Hematopoietic multipotent progenitor cell treated with erythropoietin and hydrocortisone succinate and interleukin-3 and kit ligand, for 4 days (in vitro differentiated cells): Measurements from ENCODE around the gene AGAP1.
A peak's percentile ranks its signal among the peaks of the same experiment; 100 is the strongest.

Experiments
- DNase-seq: peaks from one replicate; pipeline ENCODE4 v3.0.0-alpha.2; 2015

AGAP1 gene

DNA sequence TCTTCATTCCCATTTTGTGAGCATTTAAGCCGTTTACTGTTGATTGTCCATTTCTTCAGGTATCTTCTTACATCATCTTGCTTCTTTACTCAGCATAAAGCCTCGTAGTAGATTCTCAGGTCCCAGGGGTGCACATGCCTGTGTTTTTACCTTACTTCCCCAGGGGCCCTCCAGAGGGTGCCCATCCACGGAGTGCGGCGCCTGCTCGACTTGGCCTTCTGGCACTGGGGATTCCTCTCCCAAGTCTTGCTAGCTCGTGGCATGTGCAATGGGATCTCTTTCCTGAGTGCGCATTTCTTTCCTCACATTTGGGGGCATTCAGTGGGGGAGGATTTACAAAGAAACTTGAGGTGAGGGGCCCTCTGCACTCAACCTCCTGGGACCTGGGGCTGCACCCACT, 148.1 kb downstream of the AGAP1 start:
- no peak for DNase-seq

DNA sequence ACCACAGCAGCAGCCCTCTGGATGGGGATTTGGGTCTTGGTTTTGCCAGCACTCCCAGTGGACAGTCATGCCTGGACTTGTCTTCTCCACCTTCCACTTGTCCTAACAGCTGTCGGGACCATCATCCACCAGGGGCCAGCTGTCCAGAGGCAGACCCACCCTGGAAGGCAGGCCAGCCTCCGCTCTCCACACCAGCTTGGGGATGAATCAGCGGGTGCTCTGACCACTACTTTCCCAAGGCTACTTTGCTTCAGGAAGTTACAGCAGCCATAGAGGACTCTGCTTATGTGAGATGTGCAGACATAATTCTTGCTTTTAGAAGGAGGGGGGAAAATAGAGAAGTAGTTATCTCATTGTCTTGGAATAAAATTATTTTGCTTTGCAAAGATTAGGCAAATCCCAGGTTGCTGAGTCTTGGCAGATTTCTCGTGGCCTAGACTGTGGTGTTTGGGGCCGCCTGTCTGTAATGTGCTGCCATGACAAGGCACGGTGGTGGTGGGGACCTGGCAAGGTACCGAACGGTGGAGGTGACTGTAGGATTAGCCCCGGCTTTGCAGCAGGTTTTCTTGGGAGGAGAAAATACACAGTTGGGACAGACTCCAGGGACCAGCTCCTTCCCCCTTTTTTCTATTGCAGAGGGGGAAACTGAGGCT, 148.7 kb downstream of the AGAP1 start:
- DNase-seq: peak; percentile 5

DNA sequence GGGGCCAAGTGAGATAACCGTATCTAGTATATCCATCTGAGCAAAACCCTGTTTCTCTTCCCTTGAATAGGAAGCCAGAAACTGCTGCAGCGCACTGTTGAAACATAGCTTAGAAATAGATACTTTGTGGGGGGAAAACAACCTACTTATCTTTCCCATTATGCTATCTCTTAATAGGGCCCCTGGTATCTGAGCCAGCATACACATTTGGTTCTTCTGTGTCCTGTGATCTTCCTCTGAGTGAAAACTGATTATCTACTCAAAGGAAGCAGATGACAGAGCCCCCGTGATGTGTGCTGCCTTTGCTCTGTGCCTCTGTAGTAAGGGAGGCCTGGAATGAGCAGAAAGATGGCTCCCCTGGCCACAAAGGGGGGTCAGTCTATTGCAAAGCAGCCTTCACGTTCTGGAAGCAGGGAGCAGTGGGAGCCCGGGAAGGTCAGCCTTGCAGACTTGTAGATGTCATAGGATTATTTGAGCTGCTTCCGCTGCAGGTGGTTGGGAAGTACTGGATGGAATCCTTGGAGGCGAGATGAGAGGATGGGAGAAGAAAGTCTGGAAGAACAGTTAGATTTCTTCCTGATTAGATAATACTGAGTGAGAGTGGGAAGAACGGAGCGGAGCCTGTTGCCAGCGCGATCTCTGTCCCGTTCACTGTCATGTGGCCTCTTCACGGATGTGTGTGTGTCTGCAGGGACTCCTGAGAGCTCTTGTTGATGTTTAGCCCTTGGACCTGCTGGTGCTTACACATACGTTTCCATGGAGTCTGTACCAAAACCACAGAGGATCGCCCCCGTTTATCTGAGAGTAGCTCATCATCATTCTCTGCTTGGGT, 150.1 kb downstream of the AGAP1 start:
- DNase-seq: peak; percentile 44

DNA sequence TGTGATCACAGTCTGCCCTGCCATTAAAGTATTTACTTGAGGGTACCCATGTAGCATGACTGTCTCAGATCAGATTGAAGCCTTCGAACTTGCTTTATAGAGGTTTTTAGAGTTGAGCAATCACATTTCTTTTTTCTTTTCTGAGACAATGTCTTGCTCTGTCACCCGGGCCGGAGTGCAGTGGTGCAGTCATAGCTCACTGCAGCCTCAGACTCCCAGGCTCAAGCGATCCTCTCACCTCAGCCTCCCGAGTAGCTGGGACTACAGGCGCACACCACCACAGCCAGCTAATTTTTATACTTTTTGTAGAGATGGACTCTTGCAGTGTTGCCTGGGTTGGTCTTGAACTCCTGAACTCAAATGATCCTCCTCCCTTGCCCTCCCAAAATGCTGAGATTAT, 153.4 kb downstream of the AGAP1 start:
- no peak for DNase-seq

DNA sequence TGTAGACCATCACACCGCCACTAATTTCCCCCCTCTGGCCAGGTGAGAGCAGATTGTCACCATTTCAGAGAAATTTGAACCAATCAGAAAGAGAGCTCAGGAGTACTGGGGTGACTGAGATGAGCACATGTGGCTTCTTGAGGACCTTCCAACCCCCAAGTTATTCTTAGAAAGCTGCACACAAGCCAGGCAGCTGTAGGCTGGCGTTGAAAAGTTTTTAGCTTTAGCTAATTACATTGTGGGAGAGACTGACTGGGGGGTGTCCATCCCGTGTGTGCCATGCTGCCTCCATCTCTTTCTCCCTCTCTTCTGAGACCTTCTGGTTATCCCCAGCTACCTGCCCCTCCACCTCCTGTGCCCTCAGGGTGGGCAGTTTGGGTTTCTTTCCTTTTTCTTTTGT, 154.0 kb downstream of the AGAP1 start:
- DNase-seq: no peak

DNA sequence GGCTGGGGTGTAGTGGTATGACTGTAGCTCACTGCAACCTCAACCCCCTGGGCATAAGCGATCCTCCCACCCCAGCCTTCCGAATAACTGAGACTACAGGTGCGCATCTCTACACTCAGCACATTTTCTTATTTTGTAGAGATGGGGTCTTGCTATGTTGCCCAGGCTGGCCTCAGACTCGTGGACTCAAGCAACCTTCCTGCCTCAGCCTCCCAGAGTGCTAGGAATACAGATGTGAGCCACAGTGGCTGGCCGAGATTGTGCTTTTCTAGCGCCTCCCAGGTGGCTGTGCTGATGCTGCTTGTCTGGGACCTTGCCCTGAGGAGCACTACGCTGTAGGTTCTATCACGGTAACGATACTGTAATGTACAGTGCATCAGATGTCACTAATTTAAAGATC, 155.6 kb downstream of the AGAP1 start:
- DNase-seq: no peak

DNA sequence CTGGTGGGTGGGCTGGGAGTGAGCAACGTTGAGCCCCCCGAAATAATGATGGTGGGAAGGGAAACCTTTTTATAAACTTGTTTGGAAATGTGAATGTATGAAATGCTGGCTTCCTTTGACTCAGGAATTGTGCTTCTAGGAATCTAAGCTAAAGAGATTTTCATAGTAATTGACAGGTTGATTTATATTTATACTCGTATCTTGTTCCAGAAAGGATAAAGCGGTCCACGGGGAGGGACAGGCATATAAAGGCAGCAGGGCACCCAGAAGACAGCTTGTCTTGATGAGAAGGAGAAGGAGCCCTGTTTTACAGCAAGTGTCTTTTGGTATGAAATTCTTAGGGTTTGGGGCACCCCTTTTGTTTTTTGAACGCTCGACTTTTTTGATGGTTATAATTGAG, 157.8 kb downstream of the AGAP1 start:
- DNase-seq: no peak

DNA sequence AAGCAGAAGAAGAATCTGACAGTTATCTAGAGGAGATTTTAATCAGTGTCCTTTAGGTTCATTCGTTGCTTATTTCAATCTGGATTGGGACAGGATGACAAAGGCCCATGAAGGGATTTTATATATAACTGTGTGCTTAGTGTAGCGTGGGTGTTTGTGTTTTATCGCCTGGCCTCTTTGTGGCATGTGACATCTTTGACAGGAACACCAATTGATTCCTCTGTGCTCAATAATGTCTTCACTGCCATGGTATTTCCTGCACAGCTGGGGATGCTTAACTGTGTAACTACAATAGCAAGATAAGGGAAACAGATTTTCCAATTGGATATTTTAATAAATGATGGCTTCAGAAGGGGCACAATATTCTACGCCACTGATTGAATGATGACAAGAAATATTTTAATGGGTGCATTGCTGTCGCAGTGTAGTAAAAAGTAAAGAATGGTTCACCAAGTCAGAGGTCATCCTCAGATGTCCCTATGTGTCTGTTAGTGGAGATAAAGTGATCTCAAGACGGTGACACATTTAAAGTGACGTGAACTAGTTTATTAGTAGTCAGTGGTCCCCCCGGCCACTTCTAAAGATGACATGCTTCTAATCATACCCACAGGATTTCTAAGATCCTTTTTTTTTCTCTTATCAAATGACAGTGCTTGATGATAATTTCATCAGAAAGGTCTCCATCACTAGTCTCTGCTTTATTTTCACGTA, 160.4 kb downstream of the AGAP1 start:
- DNase-seq: no peak

DNA sequence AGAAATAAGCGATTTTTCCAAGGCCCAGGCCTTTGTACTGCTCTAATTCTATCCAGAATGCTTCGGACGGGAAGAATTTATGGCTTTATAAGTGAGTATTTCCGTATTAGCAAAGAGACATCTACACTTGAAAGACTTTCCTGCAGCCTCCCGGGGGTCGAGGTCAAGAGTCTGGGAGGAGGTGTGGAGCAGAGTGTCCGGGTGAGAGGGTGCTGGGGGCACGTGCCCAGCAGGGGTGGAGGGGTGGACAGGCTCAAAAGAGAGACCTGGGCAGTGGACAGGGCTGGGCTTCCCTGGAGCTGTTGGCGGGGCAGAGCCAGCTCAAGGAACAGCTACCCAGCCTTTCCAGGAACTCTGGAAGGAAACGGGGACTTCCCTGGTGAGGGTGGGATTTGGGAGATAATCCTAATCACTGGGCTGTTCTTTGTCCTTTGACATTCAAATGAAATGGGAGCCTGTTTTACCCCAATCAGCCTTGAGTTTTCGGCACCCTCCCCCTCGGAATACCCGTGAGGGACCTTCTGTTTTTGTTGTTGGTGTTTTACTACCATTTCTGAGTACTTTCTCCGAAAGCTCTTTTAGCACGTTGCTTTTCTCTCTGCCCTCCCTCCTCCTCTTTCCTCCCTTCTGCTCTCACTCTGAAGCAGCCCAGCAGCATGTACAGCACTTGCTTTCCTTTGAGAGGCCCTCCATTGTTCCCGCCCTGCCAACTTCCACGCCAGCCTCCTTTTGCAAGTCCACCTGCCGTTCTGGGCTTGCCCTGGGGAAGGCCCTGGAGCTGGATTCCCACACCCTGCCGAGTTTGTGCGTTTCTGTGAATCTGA, 164.7 kb downstream of the AGAP1 start:
- no peak for DNase-seq

DNA sequence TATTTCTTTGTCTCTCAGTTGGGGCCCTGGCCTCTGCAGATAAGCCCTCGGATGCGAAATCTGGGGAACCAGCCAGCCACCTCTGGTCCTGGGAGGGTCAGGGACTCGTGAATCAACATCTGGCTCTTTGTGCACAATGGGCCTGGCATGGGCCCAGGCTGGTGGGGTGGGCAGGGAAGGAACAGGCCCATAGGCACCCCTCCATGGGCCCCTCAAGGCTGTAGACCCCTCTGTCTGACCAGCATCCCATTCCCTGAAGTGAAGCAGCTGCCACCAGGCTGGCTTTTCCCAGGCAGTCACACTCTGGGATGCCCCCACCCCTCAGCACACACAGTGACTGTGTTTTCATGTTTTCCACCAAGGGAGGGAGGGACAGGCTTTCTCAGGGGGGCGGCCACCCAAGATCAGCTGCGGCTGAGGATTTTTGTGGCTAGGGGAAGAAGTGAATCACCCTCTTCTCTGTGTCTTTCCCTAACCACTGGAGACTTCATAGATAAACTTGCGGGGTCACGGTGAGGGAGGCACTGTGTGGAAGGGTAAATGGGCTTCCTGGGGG, 166.0 kb downstream of the AGAP1 start:
- no peak for DNase-seq

DNA sequence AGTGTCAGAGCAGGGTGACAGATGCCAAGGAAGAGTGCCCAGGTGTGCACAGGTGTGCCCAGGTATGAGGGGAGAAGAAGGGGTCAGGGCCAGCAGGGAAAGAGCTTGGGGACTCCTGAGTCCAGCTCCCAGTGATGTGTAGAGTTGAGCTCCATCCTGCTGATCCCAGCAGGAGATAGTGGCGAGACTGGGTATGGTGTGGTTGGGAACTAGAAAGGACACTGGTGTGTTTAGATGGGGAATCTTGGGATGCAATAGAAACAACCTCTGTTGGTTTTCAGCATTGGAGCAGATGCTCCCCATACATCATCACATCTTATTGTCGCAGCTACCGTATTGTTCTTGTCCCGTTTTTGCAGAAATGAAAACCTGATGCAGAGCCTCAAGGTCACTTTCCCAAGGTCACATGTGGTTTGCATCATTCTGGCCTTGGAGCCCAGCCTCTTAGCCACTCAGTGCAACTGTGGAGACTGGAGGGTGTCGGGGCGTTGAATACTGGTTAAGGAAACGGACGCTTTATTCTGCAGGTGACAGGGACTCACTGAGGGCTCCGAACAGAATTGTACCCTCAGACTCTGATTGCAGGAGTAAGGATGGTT, 166.7 kb downstream of the AGAP1 start:
- DNase-seq: no peak

DNA sequence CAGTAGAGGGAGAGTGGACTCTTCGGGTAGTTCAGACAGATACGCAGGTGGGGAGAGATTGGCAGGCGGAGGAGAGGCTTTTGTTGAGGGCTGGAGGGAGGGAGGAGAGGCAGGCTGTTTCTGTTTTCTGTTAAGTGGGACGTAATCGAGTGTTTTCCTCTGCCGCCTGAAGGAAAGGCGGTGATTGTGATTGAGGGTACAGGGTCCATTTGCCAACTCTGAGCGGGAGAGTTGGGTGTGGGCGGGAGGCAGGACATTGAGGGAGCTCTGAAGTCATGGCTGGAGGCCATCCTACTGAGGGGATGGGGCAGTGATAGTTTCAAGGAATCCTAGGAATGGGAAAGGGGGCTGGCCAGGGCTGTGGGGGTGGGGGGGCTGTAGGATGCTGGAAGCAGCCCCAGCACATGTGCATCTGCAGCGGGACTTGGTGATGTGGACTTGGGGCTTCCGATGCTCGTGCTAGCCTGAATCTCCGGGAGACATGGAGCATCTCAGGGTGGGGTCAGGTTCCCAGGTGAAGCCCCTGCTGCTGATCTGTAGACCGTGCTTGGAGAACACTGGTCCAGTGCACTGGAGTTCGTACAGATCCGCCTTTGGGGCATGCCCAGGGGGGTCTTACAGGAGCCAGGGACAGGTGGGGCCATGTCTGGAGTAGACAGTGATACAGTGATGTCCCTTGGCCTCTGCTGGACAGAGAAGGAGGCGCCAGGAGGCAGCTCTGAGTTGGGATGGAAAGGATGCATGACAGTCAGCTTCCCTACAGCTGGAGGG, 167.5 kb downstream of the AGAP1 start:
- DNase-seq: no peak

DNA sequence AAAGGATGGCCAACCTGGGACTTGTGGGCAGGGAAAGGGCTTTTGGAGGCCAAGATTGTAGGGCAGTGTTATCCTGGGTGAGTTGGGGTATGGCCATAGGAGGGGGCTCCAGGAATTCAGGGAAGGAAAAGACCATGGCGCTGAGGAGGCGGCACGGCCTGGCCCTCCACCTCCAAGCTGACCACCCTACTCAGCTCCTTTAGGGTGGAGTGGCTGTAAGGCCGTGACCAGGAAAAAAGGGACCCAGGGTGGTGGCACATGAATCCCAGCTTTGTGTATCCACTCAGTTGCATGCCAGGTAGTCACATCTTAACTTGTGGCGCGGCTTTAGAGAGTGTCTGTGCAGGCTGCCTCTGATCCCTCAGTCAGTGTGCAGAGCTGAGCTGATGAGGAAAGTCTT, 168.1 kb downstream of the AGAP1 start:
- DNase-seq: no peak

DNA sequence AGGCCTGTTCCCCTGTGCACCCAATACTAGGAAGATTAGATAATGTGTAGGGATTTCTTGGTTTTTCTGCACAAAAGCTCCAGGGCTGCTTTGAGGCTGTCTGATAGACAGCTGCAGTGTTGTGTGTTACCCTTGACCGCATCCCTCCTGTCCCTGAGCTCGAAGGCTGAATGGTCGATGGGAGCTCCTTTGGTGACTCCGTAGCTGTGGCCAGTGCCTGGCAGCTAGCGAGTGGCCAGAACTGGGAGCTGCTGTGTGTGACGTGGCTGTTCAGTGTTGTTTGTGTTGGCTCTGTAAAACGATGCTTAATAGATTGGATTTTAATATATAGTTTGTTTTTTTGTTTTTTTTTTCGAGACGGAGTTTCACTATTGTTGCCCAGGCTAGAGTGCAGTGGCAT, 170.0 kb downstream of the AGAP1 start:
- DNase-seq: no peak

DNA sequence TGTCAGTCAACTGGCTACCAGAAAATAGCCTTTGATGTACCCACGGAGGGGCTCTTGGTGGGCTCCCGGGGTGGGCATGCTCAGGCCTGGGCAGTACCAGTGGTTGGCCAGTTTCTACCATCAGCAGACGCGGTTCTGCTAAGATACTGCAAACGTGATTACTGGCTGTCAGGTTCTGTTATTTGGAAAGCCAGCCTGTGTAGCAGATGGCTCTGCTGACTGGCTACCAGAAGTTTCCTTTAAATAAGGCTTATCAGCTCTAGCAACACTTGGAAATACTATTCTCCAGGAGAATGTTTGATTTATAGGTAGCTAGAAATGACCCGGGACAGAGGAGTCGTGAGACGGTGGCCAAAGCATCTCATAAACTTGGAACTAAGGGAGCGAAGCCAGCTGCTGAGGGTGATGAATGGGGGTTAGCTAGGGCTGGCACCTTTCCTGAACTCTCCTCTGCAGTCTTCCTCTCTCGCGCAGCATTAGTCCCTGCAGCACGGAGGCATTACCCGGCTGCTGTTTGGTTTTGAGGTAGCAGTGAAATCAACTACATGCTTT, 171.9 kb downstream of the AGAP1 start:
- no peak for DNase-seq

DNA sequence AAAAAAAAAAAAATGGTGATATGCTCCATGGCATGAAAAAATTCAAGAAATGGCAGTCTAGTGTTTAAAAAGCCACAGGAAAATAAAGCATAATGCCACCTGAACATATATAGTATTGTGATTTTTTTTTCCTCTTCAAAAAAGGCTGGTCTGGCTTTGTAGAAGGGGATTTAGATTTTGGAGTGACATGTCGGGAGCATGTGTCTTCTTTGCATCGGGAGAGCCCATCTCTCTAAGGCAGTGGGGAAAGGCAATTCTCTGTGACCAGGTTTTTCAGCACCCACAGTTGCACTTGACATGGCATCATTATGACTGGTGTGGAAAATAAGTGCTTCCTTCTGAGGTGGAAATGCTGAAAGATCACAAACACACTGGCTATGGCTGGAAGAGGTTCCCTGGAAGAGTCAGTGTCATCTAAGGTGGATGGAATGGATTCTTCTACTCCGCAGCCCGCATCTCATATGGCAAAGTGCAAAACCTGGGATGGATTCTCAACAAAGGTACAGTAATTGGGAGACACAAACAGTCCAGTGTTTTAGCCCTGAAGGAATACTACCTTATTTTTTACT, 172.5 kb downstream of the AGAP1 start:
- DNase-seq: peak; percentile 26

DNA sequence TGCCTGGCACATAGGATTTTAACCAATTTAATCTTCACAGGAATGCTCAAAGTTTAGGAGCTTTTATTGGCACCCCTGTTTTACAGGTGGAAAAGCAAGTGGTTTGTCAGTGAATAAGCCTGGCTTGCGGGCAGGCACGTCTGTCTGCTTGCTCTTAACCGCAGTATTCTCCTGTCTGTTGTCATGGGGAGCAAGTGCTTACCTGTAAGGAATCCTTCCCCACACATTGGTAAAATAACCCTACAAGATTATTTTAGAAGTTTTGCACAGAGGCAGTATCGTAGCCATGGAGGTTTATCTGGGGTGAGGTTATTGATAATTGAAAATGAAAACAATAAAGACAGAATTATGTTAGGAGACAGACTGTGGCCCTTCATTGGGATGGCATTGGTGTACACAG, 174.9 kb downstream of the AGAP1 start:
- no peak for DNase-seq

DNA sequence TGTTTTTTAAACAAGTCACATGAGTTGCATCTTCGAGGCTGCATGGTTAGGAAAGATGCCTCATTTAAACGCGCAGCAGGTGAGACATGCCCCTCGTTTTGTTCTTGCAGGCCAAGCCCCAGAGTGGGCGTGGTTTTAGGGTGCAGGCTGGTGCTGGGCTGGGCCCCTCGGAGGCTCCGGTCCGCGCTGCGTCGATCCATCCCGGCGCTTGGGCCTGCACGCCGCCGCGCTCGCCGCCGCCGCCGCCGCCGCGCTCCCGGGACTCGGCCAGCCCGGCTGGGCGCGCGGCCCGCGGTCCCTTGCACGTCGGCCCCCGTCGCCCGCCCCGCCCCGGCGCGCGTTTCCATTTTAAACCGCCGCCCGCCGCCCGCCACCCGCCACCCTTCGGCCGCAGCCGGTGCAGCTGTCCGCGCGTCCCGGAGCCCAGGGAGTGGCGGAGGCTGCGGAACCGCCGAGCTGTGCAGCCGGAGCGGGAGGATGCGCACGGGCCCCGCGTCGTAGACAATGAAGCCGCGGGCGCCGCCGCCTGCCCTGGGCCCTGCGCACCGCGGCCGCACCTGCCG, 175.5 kb downstream of the AGAP1 start:
- peak; percentile 56 for DNase-seq

DNA sequence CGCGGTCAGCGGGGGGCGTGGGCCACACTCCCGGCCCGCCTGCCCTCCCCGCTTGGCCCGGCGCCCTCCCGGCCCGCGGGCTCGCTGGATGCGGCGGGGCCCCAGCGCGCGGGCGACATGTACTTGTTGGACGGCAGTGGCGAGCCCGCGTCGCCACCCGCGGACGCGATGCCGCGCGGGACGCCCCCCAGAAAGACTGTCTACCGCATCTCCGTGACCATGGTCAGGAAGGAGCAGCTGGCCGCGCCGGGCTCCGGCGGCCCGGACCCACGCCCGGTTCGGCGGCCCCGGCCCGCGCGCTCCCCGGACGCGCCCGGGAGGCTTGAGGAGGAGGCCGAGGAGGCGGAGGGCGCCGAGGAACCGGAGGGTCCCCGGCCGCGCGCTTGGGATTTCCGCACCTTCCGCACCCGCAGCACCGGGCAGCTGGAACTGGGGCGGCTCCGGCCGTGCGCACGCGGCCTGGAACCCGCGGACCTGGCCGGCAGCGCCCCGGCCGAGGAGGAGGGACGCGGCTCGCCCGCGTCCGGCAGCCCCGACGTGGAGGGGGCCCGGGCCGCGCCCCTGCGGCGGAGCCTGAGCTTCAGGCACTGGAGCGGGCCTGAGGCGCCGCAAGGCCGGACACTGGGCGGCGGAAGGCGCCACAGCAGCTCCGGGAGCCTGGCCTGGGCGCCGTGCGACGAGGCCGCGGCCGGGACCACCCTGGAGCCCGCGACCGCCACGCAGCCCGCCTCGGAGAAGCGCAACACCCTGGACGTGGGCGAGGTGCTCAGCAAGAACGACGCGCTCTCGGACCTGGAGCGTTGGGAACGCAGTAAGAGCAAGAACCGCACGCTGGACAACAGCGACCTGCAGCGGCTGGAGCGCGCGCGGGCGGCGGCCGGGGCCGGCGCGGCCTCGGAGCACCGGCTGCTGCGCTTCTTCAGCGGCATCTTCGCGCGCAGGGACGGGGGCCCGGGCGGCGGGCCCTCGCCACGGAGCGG, 176.4 kb downstream of the AGAP1 start:
- peak; percentile 41 for DNase-seq
